Fibroblast of lung (primary cell): Measurements from ENCODE around the gene GINS1. TPM values are rescaled to one million over a fixed set of nuclear protein-coding genes. Genes with fewer than 3 reads are reported as not detected.

Experiments used
- DNase-seq, 2 donors: peaks; one replicate each; pipeline versions ENCODE4 v3.0.0 to v3.0.0-alpha.2; 2010; ENCODE audit warnings: low read depth in 2 of 2
- H2AFZ ChIP-seq: 2 replicates; pipeline ENCODE4 v1.5.1; 2012; ENCODE audit warnings: low read length, control low read depth, inconsistent platforms
- H3K27ac ChIP-seq: 2 replicates; pipeline ENCODE4 v1.5.1; 2011; ENCODE audit warnings: low read length, control low read depth; ENCODE audit not compliant: insufficient read depth
- H3K27me3 ChIP-seq: 2 replicates; pipeline ENCODE4 v1.5.1; 2011; ENCODE audit warnings: mild to moderate bottlenecking, low read length; ENCODE audit not compliant: control insufficient read depth, insufficient read depth
- H3K36me3 ChIP-seq: 2 replicates; pipeline ENCODE4 v1.5.1; 2011; ENCODE audit warnings: low read length; ENCODE audit not compliant: control insufficient read depth, insufficient read depth
- H3K4me1 ChIP-seq: 2 replicates; pipeline ENCODE4 v1.5.1; 2011; ENCODE audit warnings: low read length; ENCODE audit not compliant: control insufficient read depth, insufficient read depth; ENCODE audit errors: extremely low read depth
- H3K4me2 ChIP-seq: 2 replicates; pipeline ENCODE4 v1.5.1; 2011; ENCODE audit warnings: low read length, control low read depth; ENCODE audit not compliant: insufficient read depth; ENCODE audit errors: extremely low read depth
- H3K4me3 ChIP-seq, 4 experiments: fragments of 200-600 bp in 1 of 4; sonication (generic) in 1 of 4; replicated peaks in 1 of 4; 2 replicates each; pipeline ENCODE4 v1.5.1; 2011 to 2016; ENCODE audit warnings: low read length in 4 of 4, low read depth in 3 of 4, mild to moderate bottlenecking in 3 of 4, control low read depth in 2 of 4, inconsistent platforms in 1 of 4, mixed read lengths in 1 of 4; ENCODE audit not compliant: insufficient read depth in 1 of 4; ENCODE audit errors: control extremely low read depth in 1 of 4
- H3K79me2 ChIP-seq: 2 replicates; pipeline ENCODE4 v1.5.1; 2012; ENCODE audit warnings: mild to moderate bottlenecking, low read length, inconsistent platforms; ENCODE audit not compliant: control insufficient read depth, insufficient read depth
- H3K9ac ChIP-seq: 2 replicates; pipeline ENCODE4 v1.5.1; 2011; ENCODE audit warnings: mild to moderate bottlenecking, low read length, control low read depth; ENCODE audit not compliant: insufficient read depth
- H3K9me3 ChIP-seq: 2 replicates; pipeline ENCODE4 v1.5.1; 2012; ENCODE audit warnings: low read depth, low read length; ENCODE audit not compliant: control insufficient read depth, insufficient read depth
- H4K20me1 ChIP-seq: 2 replicates; pipeline ENCODE4 v1.5.1; 2011; ENCODE audit warnings: low read length; ENCODE audit not compliant: control insufficient read depth, insufficient read depth; ENCODE audit errors: extremely low read depth
- CTCF ChIP-seq, 2 donors: IDR thresholded peaks in 1 of 2; conservative IDR thresholded peaks in 1 of 2; 1 replicate in 1 of 2; 2 replicates in 1 of 2; pipeline ENCODE4 v1.5.1; 2011 to 2012; ENCODE audit warnings: low read length in 2 of 2, control low read depth in 1 of 2, inconsistent platforms in 1 of 2, low read depth in 1 of 2, mild to moderate bottlenecking in 1 of 2
- EZH2 ChIP-seq: IDR thresholded peaks from 2 replicates; pipeline ENCODE4 v1.5.1; 2012; ENCODE audit warnings: low read length, control low read depth, mild to moderate bottlenecking; ENCODE audit errors: missing control alignments
- polyA plus RNA-seq, 2 donors: library from polyadenylated mRNA; depleted of rRNA in 1 of 2; stranded (reverse) in 1 of 2; unstranded in 1 of 2; fragments of >200 nt; gene quantifications; 2 replicates each; pipeline ENCODE4 v1.2.1, GENCODE V29; 2011 to 2012; ENCODE audit warnings: missing spikeins in 1 of 2
- total RNA-seq: library from RNA; depleted of rRNA; stranded (reverse); fragments of >200 nt; gene quantifications from 2 replicates; pipeline ENCODE4 v1.2.1, GENCODE V29; 2014

The GINS1 gene
- total and polyA plus RNA-seq, 2 donors (not counting 1 experiment from before 2014, with no cell fraction given): 3.0 to 5.6 TPM

DNA sequence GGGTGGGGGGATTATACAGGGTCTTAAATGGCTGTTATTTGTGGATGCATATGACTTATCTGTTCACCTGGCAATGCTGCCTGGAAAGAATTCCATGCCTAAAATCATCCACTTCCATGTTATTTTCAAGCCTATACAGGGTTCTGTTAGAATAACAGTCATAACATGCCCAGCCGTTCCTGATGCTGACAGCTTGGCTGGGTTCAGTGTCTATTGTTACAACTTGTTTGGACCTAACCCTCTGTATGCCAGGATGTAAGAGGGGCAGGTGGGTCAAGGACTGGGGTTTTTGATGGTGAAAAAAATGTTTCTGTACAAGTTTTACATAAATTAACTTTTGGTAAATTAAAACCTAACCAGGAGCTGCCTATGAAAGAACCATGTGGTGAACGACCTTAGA is 79.8 kb downstream of the GINS1 start:
- no peak overlapping the region for H3K9ac ChIP-seq
- no peak overlapping the region for H3K4me2 ChIP-seq
- DNase-seq: no peak
- no peak overlapping the region for H3K27ac ChIP-seq
- no peaks in the 10 kb centered on the region for H4K20me1 ChIP-seq
- H3K4me1 ChIP-seq: no peaks in the 10 kb centered on the region
- H3K9me3 ChIP-seq: no peaks in the 10 kb centered on the region
- no peak overlapping the region for H3K4me3 ChIP-seq
- no peak overlapping the region for H2AFZ ChIP-seq
- TF ChIP-seq EZH2: no peak
- H3K27me3 ChIP-seq: no peaks in the 10 kb centered on the region
- peaks cover 4% of the 10 kb centered on the region for H3K36me3 ChIP-seq
- H3K79me2 ChIP-seq: no peaks in the 10 kb centered on the region

- no peak overlapping the region for H3K9ac ChIP-seq
- no peaks in the 10 kb centered on the region for H3K27me3 ChIP-seq
- H3K36me3 ChIP-seq: peaks cover 4% of the 10 kb centered on the region
- no peak overlapping the region for H2AFZ ChIP-seq
- H4K20me1 ChIP-seq: no peaks in the 10 kb centered on the region
- DNase-seq: no peak
- H3K4me1 ChIP-seq: no peaks in the 10 kb centered on the region
- TF ChIP-seq CTCF (conservative IDR thresholded peaks at IDR 0.05 in 1 of 2, IDR thresholded peaks at IDR 0.05 in 1 of 2; ENCODE audit: low read depth in 1 of 2, low read length in 2 of 2) (no peak), EZH2 (no peak)
- no peaks in the 10 kb centered on the region for H3K9me3 ChIP-seq
- H3K27ac ChIP-seq: no peak overlapping the region
- no peak overlapping the region for H3K4me3 ChIP-seq
- H3K4me2 ChIP-seq: no peak overlapping the region
- H3K79me2 ChIP-seq: no peaks in the 10 kb centered on the region
These were observed 80.5 kb downstream of the GINS1 start for GRCh38 chr20:25487975-25488374.

DNA sequence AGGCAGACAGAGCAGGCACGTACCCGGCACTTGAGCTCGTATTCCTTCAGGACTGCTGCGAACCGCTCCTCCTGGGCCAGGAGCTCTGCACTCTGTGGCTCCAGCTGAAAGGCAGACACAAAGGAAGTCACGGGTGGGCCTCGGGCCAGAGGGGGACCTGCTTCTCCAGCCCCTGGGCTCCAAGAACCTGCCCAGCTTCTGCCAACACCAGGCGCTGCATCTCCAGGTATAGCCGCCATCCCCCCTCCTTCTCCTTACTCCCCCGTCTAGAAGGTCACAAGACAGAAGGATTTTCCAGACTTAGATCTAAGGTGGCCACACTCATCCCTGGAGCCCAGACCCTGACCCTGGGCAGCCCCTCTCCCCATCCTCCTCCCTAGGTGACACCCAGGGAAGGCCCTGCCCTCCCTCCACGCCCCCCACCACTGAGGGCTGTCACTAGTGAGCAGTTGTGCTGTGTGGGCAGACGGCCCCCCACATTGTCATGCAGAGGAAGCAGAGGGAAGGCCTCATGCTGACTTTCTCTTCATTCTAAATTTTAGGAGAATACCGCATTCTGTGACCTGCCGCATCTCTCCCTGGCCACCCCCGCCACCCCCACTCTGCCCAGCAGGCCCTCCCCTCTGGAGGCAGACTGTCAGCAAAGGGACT is 81.9 kb downstream of the GINS1 start:
- no peak overlapping the region for H3K4me2 ChIP-seq
- no peaks in the 10 kb centered on the region for H3K27me3 ChIP-seq
- no peak overlapping the region for H3K4me3 ChIP-seq
- H3K79me2 ChIP-seq: no peaks in the 10 kb centered on the region
- H4K20me1 ChIP-seq: no peaks in the 10 kb centered on the region
- H3K9ac ChIP-seq: no peak overlapping the region
- H3K9me3 ChIP-seq: no peaks in the 10 kb centered on the region
- TF ChIP-seq CTCF (conservative IDR thresholded peaks at IDR 0.05 in 1 of 2, IDR thresholded peaks at IDR 0.05 in 1 of 2; ENCODE audit: low read depth in 1 of 2, low read length in 2 of 2) (no peak), EZH2 (no peak)
- DNase-seq: no peak
- no peak overlapping the region for H2AFZ ChIP-seq
- peaks cover 4% of the 10 kb centered on the region for H3K36me3 ChIP-seq
- no peaks in the 10 kb centered on the region for H3K4me1 ChIP-seq
- H3K27ac ChIP-seq: no peak overlapping the region
